ENCODE results near the gene A1BG. TPM values are rescaled to one million over a fixed set of nuclear protein-coding genes. Genes with fewer than 3 reads are reported as not detected.
"Not testable (repeated sequence)": the region's sequence is repeated elsewhere in the genome, so short reads cannot be mapped to it uniquely, and the experiment has no call there.

A1BG gene
- total RNA-seq, 1 donor from 2014 or later, result 27.3 TPM

DNA sequence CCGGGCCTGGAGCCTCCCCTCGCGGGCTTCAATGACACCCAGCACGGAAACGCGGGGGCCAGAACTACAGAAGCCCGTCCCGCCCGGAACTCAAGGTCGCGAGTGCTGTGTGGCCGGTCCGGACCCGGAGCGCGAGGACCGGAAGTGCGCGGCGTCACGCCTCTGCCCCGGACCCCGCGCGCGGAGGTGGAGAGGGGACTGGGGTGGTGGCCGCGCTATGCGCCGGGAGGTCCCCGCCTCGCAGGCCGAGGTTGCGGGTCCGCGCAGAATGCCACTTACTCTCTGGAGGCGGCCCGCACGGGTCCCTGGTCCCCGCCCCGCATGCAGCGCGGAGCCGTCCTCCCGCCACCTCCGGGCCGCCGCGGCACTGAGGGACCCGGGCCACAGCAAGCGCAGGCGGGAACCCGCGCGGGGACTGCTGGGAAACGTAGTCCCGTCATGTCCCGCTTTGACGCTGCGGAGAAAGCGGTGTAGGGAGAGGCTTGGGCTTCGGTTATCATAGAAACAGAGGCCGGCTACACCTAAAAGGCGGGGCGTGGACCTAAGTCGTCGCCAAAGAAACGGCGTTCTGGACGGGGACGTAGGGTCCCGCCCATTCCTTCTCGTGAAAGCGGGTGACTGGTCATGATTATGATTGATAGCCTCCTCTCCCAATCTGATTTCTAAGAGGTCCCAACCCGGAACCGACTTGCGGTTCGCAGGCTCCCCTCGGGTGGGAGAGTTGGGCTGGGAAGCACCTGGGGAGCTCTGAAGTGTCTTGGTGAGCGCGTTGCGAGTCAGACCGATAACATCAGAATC is 27.6 kb upstream of the A1BG start, which contains the start of gene ZNF837:
TSS of gene ZNF837 (minus strand) at position 369 of the 798 bp plus-strand sequence. CDS start 11,698 bp downstream, outside the sequence.
- Mint-ChIP-seq H3K36me3 (ENCODE audit: unreplicated experiment) (no peaks in the 10 kb centered on the region), H3K27ac (ENCODE audit: unreplicated experiment) (peak within 1 kb of the TSS; percentile 95), H3K4me1 (ENCODE audit: low read depth, unreplicated experiment) (peaks cover 7% of the 10 kb centered on the region), H3K9me3 (ENCODE audit: unreplicated experiment) (peaks cover 6% of the 10 kb centered on the region), H3K4me3 (ENCODE audit: unreplicated experiment) (peak within 1 kb of the TSS; percentile 97), H3K27me3 (ENCODE audit: unreplicated experiment) (peaks cover 8% of the 10 kb centered on the region)
- DNase-seq, result peak; percentile 94
- TF ChIP-seq, protein P1, sequence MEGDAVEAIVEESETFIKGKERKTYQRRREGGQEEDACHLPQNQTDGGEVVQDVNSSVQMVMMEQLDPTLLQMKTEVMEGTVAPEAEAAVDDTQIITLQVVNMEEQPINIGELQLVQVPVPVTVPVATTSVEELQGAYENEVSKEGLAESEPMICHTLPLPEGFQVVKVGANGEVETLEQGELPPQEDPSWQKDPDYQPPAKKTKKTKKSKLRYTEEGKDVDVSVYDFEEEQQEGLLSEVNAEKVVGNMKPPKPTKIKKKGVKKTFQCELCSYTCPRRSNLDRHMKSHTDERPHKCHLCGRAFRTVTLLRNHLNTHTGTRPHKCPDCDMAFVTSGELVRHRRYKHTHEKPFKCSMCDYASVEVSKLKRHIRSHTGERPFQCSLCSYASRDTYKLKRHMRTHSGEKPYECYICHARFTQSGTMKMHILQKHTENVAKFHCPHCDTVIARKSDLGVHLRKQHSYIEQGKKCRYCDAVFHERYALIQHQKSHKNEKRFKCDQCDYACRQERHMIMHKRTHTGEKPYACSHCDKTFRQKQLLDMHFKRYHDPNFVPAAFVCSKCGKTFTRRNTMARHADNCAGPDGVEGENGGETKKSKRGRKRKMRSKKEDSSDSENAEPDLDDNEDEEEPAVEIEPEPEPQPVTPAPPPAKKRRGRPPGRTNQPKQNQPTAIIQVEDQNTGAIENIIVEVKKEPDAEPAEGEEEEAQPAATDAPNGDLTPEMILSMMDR (IDR thresholded peaks at IDR 0.05; ENCODE audit: partially characterized antibody, unreplicated experiment), result no peak

- Mint-ChIP-seq H3K9me3 (ENCODE audit: unreplicated experiment) (peaks cover 6% of the 10 kb centered on the region), H3K27ac (ENCODE audit: unreplicated experiment) (peak overlapping the region; percentile 95), H3K27me3 (ENCODE audit: unreplicated experiment) (peaks cover 8% of the 10 kb centered on the region), H3K36me3 (ENCODE audit: unreplicated experiment) (no peaks in the 10 kb centered on the region), H3K4me1 (ENCODE audit: low read depth, unreplicated experiment) (peaks cover 7% of the 10 kb centered on the region), H3K4me3 (ENCODE audit: unreplicated experiment) (peak overlapping the region; percentile 97)
- DNase-seq, result no peak
- TF ChIP-seq, protein P1 (IDR thresholded peaks at IDR 0.05; ENCODE audit: partially characterized antibody, unreplicated experiment), result no peak
Measured at GRCh38 chr19:58380037-58380661, 26.9 kb upstream of the A1BG start.

DNA sequence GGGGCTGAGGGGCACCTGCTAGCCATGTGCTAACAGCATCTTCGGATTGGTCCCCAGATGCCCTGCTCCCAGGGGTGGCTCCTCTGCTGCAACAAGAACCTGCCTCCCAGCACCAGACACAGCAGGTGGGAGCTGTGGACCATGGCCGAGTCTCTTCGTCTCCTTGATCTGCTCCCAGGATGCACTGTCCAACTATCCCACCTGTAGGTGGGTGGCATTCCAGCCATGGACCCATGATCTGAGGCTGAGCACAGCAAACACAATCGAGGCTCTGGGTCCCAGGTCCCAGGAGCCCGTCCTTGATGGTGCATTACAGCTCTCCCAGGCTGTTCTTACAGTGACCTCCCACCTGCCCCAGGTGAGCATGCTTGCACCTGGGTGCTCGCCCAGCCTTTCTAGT is 26.0 kb upstream of the A1BG start:
- H3K4me1 Mint-ChIP-seq (ENCODE audit: low read depth, unreplicated experiment), result peaks cover 7% of the 10 kb centered on the region
- DNase-seq, result no peak
- peak overlapping the region; percentile 97 for H3K4me3 Mint-ChIP-seq (ENCODE audit: unreplicated experiment)
- H3K9me3 Mint-ChIP-seq (ENCODE audit: unreplicated experiment), result peaks cover 6% of the 10 kb centered on the region
- H3K27me3 Mint-ChIP-seq (ENCODE audit: unreplicated experiment), result peaks cover 8% of the 10 kb centered on the region
- H3K36me3 Mint-ChIP-seq (ENCODE audit: unreplicated experiment), result no peaks in the 10 kb centered on the region
- TF ChIP-seq, protein P1 (IDR thresholded peaks at IDR 0.05; ENCODE audit: partially characterized antibody, unreplicated experiment), result no peak
- H3K27ac Mint-ChIP-seq (ENCODE audit: unreplicated experiment), result peak overlapping the region; percentile 95

DNA sequence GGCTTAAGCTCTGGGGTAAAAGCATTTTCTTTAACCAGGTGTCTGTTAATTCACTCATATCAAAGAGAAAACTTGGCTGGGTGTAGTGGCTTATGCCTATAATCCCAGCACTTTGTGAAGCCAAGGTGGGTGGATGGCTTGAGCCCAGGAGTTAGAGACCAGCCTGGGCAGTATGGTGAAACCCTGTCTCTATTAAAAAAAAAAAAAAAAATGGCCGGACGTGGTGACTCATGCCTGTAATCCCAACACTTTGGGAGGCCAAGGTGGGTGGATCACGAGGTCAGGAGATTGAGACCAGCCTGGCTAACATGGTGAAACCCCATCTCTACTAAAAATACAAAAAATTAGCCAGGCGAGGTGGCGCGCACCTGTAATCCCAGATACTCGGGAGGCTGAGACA is 23.4 kb upstream of the A1BG start:
- not testable (repeated sequence) for H3K9me3 Mint-ChIP-seq (ENCODE audit: unreplicated experiment); H3K36me3 Mint-ChIP-seq (ENCODE audit: unreplicated experiment); DNase-seq; H3K4me3 Mint-ChIP-seq (ENCODE audit: unreplicated experiment); H3K27ac Mint-ChIP-seq (ENCODE audit: unreplicated experiment); H3K4me1 Mint-ChIP-seq (ENCODE audit: low read depth, unreplicated experiment)
- peaks cover 10% of the 10 kb centered on the region for H3K27me3 Mint-ChIP-seq (ENCODE audit: unreplicated experiment)

DNA sequence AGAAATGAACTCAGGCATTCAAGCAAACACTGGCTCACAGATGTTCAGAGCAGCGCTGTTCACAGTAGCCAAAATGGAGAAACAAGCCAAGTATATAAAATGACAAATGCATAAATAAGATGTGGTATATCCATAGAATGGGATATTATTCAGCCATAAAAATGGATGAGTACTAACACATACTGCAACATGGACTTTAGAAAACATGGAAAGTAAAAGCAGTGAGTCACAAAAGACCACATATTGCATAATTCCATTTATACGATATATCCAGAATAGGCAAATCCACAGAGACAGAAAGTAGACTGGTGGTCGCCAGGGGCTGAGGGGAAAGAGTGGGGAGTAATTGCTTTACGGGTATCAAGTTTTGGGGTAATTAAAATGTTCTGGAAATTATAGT is 20.9 kb upstream of the A1BG start:
- TF ChIP-seq, protein P1 (IDR thresholded peaks at IDR 0.05; ENCODE audit: partially characterized antibody, unreplicated experiment), result no peak
- no peak overlapping the region for H3K27ac Mint-ChIP-seq (ENCODE audit: unreplicated experiment)
- peaks cover 3% of the 10 kb centered on the region for H3K9me3 Mint-ChIP-seq (ENCODE audit: unreplicated experiment)
- H3K4me1 Mint-ChIP-seq (ENCODE audit: low read depth, unreplicated experiment), result no peaks in the 10 kb centered on the region
- DNase-seq, result no peak
- no peak overlapping the region for H3K4me3 Mint-ChIP-seq (ENCODE audit: unreplicated experiment)
- peaks cover 7% of the 10 kb centered on the region for H3K27me3 Mint-ChIP-seq (ENCODE audit: unreplicated experiment)
- H3K36me3 Mint-ChIP-seq (ENCODE audit: unreplicated experiment), result no peaks in the 10 kb centered on the region

All from glutamatergic neuron (in vitro differentiated cells).